Astrocyte (in vitro differentiated cells and primary cell): ENCODE results near the gene MAG. TPM values are rescaled to one million over a fixed set of nuclear protein-coding genes. Genes with fewer than 3 reads are reported as not detected.

ENCODE experiments used
- DNase-seq: peaks from one replicate; pipeline ENCODE4 v3.0.0-alpha.2; 2010; ENCODE audit warnings: low read depth
- FAIRE-seq: peaks from 2 replicates; lab custom pipeline; 2011; peaks lifted over from hg19 to GRCh38; lab: Jason Lieb, UNC
- H2AFZ ChIP-seq: 2 replicates; pipeline ENCODE4 v1.6.0; 2012; ENCODE audit warnings: low read depth, low read length, inconsistent platforms
- H3K27ac ChIP-seq: 2 replicates; pipeline ENCODE4 v1.5.1; 2011; ENCODE audit warnings: low read depth, low read length, inconsistent platforms
- H3K27me3 ChIP-seq: 2 replicates; pipeline ENCODE4 v1.6.0; 2011; ENCODE audit warnings: low read length, inconsistent platforms; ENCODE audit not compliant: insufficient read depth
- H3K36me3 ChIP-seq: 2 replicates; pipeline ENCODE4 v1.5.1; 2011; ENCODE audit warnings: low read length, inconsistent platforms; ENCODE audit not compliant: insufficient read depth
- H3K4me1 ChIP-seq: 2 replicates; pipeline ENCODE4 v1.5.1; 2011; ENCODE audit warnings: low read length, inconsistent platforms; ENCODE audit not compliant: insufficient read depth
- H3K4me2 ChIP-seq: 2 replicates; pipeline ENCODE4 v1.6.0; 2012; ENCODE audit warnings: low read length, inconsistent platforms
- H3K4me3 ChIP-seq: 2 replicates; pipeline ENCODE4 v1.5.1; 2011; ENCODE audit warnings: low read depth, mild to moderate bottlenecking, low read length, inconsistent platforms; ENCODE audit not compliant: insufficient read depth
- H3K79me2 ChIP-seq: 2 replicates; pipeline ENCODE4 v1.6.0; 2012; ENCODE audit warnings: mild to moderate bottlenecking, low read length, inconsistent platforms; ENCODE audit not compliant: insufficient read depth
- H3K9ac ChIP-seq: 2 replicates; pipeline ENCODE4 v1.6.0; 2012; ENCODE audit warnings: mild to moderate bottlenecking, low read length, inconsistent platforms
- H3K9me3 ChIP-seq: 2 replicates; pipeline ENCODE4 v1.5.1; 2012; ENCODE audit warnings: low read depth, mild to moderate bottlenecking, low read length, inconsistent platforms; ENCODE audit not compliant: insufficient read depth
- H4K20me1 ChIP-seq: 2 replicates; pipeline ENCODE4 v1.6.0; 2012; ENCODE audit warnings: low read length, inconsistent platforms; ENCODE audit not compliant: insufficient read depth
- H3K27ac Mint-ChIP-seq: one replicate; pipeline ENCODE4 v1.8.0; 2021; ENCODE audit warnings: mild to moderate bottlenecking, mixed read lengths; ENCODE audit not compliant: unreplicated experiment
- H3K27me3 Mint-ChIP-seq: one replicate; pipeline ENCODE4 v1.8.0; 2021; ENCODE audit warnings: low read depth, mixed read lengths; ENCODE audit not compliant: unreplicated experiment
- H3K36me3 Mint-ChIP-seq: one replicate; pipeline ENCODE4 v1.8.0; 2021; ENCODE audit warnings: low read depth, mixed read lengths; ENCODE audit not compliant: unreplicated experiment
- H3K4me1 Mint-ChIP-seq: one replicate; pipeline ENCODE4 v1.8.0; 2021; ENCODE audit warnings: low read depth, mixed read lengths; ENCODE audit not compliant: unreplicated experiment
- H3K4me3 Mint-ChIP-seq: one replicate; pipeline ENCODE4 v1.8.0; 2021; ENCODE audit warnings: mild to moderate bottlenecking, moderate library complexity, mixed read lengths; ENCODE audit not compliant: unreplicated experiment
- H3K9me3 Mint-ChIP-seq: one replicate; pipeline ENCODE4 v1.8.0; 2021; ENCODE audit warnings: mild to moderate bottlenecking, mixed read lengths; ENCODE audit not compliant: unreplicated experiment
- CTCF ChIP-seq: IDR thresholded peaks from 2 replicates; pipeline ENCODE4 v1.5.1; 2011; ENCODE audit warnings: low read depth, mild to moderate bottlenecking, inconsistent platforms, low read length, moderate library complexity; ENCODE audit not compliant: insufficient read depth
- EZH2 ChIP-seq: IDR thresholded peaks from 2 replicates; pipeline ENCODE4 v1.6.1; 2012; ENCODE audit warnings: mild to moderate bottlenecking, low read length, inconsistent platforms; ENCODE audit not compliant: insufficient read depth
- total RNA-seq: library from RNA; stranded (reverse); gene quantifications from 2 replicates; pipeline ENCODE4 v1.2.1, GENCODE V29; 2021

The MAG gene
- total RNA-seq, 1 donor from 2014 or later: not detected

- TF ChIP-seq EZH2 (no peak), CTCF (no peak)
- Histone ChIP-seq H3K27ac (peak overlapping the region; percentile 83), H3K4me2 (peak overlapping the region; percentile 96), H4K20me1 (peaks cover 18% of the 10 kb centered on the region), H3K27me3 (no peaks in the 10 kb centered on the region), H3K79me2 (peaks cover 28% of the 10 kb centered on the region), H3K36me3 (peaks cover 12% of the 10 kb centered on the region), H3K9me3 (no peaks in the 10 kb centered on the region), H3K4me3 (peak overlapping the region; percentile 95), H3K4me1 (peaks cover 5% of the 10 kb centered on the region), H3K9ac (peak overlapping the region; percentile 96), H2AFZ (peak overlapping the region; percentile 75)
- Mint-ChIP-seq H3K36me3 (peaks cover 4% of the 10 kb centered on the region), H3K4me1 (peaks cover 5% of the 10 kb centered on the region), H3K9me3 (no peaks in the 10 kb centered on the region), H3K4me3 (peak overlapping the region; percentile 94), H3K27me3 (no peaks in the 10 kb centered on the region), H3K27ac (peak overlapping the region; percentile 98)
- FAIRE-seq (no peak), DNase-seq (no peak)
Measured at GRCh38 chr19:35267353-35267817, 24.6 kb upstream of the MAG start.

GRCh38 chr19:35267818-35268535 is 24.0 kb upstream of the MAG start:
- Mint-ChIP-seq H3K9me3 (no peaks in the 10 kb centered on the region), H3K4me1 (peaks cover 5% of the 10 kb centered on the region), H3K36me3 (peaks cover 4% of the 10 kb centered on the region), H3K27me3 (no peaks in the 10 kb centered on the region), H3K4me3 (peak overlapping the region; percentile 94), H3K27ac (peak overlapping the region; percentile 98)
- Histone ChIP-seq H3K9ac (peak overlapping the region; percentile 96), H3K9me3 (no peaks in the 10 kb centered on the region), H3K4me3 (peak overlapping the region; percentile 95), H3K36me3 (peaks cover 12% of the 10 kb centered on the region), H3K79me2 (peaks cover 28% of the 10 kb centered on the region), H3K27me3 (no peaks in the 10 kb centered on the region), H4K20me1 (peaks cover 19% of the 10 kb centered on the region), H3K4me1 (peaks cover 5% of the 10 kb centered on the region), H3K27ac (peak overlapping the region; percentile 83), H2AFZ (peak overlapping the region; percentile 75), H3K4me2 (peak overlapping the region; percentile 96)
- FAIRE-seq (no peak), DNase-seq (peak; percentile 46)
- TF ChIP-seq CTCF (no peak), EZH2 (no peak)
